ENCODE measurements around the gene ADD3. TPM values are rescaled to one million over a fixed set of nuclear protein-coding genes. Genes with fewer than 3 reads are reported as not detected.

ADD3 gene
- total and polyA plus RNA-seq, 2 donors (not counting 3 experiments of a cell fraction or from before 2014, with no cell fraction given): 14.9 to 55.2 TPM

GRCh38 chr10:110016039-110016438, 8.3 kb downstream of the ADD3 start:
- peak; percentile 45 for DNase-seq (ENCODE audit: low read depth, low spot score)
- Histone ChIP-seq H3K27ac (ENCODE audit: insufficient read depth, low read depth, low read length) (no peak overlapping the region), H3K4me1 (ENCODE audit: control insufficient read depth, extremely low read depth, insufficient read depth, low read length) (no peaks in the 10 kb centered on the region), H3K4me2 (ENCODE audit: insufficient read depth, low read length) (no peak overlapping the region), H3K27me3 (ENCODE audit: control insufficient read depth in 2 of 2, insufficient read depth in 2 of 2, low read length in 2 of 2) (no peaks in the 10 kb centered on the region), H4K20me1 (replicated peaks; ENCODE audit: control insufficient read depth, extremely low read depth, insufficient read depth, low read length) (no peaks in the 10 kb centered on the region), H3K79me2 (ENCODE audit: control insufficient read depth, insufficient read depth, low read length) (peaks cover 5% of the 10 kb centered on the region), H3K9me1 (replicated peaks; ENCODE audit: control insufficient read depth, extremely low read depth, insufficient read depth, low read length) (no peaks in the 10 kb centered on the region), H3K4me3 (replicated peaks in 1 of 3; ENCODE audit: insufficient read depth in 1 of 3, low read depth in 1 of 3, low read length in 3 of 3) (no peak overlapping the region), H3K9ac (replicated peaks; ENCODE audit: extremely low read depth, insufficient read depth, low read length) (no peak overlapping the region), H2AFZ (ENCODE audit: low read depth, low read length) (no peak overlapping the region), H3K36me3 (ENCODE audit: control insufficient read depth in 2 of 2, extremely low read depth in 1 of 2, insufficient read depth in 2 of 2, low read length in 2 of 2) (no peaks in the 10 kb centered on the region), H3K9me3 (replicated peaks; ENCODE audit: control insufficient read depth, insufficient read depth, low read length) (no peaks in the 10 kb centered on the region)
- TF ChIP-seq, protein P1, sequence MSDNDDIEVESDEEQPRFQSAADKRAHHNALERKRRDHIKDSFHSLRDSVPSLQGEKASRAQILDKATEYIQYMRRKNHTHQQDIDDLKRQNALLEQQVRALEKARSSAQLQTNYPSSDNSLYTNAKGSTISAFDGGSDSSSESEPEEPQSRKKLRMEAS (IDR thresholded peaks at IDR 0.05; ENCODE audit: insufficient read depth, insufficient read length): no peak
- TF ChIP-seq MYC (IDR thresholded peaks at IDR 0.05; ENCODE audit: low read depth, low read length): no peak
- TF ChIP-seq, protein P2, sequence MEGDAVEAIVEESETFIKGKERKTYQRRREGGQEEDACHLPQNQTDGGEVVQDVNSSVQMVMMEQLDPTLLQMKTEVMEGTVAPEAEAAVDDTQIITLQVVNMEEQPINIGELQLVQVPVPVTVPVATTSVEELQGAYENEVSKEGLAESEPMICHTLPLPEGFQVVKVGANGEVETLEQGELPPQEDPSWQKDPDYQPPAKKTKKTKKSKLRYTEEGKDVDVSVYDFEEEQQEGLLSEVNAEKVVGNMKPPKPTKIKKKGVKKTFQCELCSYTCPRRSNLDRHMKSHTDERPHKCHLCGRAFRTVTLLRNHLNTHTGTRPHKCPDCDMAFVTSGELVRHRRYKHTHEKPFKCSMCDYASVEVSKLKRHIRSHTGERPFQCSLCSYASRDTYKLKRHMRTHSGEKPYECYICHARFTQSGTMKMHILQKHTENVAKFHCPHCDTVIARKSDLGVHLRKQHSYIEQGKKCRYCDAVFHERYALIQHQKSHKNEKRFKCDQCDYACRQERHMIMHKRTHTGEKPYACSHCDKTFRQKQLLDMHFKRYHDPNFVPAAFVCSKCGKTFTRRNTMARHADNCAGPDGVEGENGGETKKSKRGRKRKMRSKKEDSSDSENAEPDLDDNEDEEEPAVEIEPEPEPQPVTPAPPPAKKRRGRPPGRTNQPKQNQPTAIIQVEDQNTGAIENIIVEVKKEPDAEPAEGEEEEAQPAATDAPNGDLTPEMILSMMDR (IDR thresholded peaks at IDR 0.05; ENCODE audit: extremely low read depth in 1 of 2, insufficient read depth in 1 of 2, low read depth in 1 of 2, low read length in 2 of 2): peak in 1 of 2 donors; percentile 5
- intact Hi-C loops (cut with micrococcal nuclease) (no loop called here), dilution Hi-C loops (cut with MboI; ENCODE audit: extremely low pct_ligation_motif_present, low sequenced_read_pairs) (no loop called here)
- ChIA-PET POLR2A (no interaction called here), CTCF (interaction anchor here (0.6 to 1.9 kb wide), 8 partner anchors 9 to 132 kb away, joined by 3 to 38 read pairs (median 4); partner anchors contain the start of gene ADD3)
- BruUV-seq (replicated peaks): no TSS peak
- FAIRE-seq: no peak

DNA sequence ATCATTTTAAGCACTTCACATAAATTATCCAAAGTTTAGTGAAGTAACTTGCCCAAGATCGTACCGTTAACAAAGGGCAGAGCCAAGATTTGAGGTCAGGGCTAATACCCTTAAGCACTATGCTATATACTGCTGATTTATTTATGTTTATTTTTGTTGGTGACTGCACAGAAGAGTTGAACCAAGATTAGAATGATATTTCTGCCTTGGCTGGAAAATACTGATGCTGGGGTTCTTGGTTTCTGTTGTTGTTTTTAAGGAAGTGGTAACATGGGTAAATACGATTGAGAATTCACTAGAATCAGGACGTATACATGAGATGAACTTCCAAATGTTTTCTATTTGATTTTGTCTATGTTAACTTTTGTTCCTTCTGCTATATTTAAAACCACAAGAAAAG, 9.3 kb downstream of the ADD3 start:
- FAIRE-seq: no peak
- Histone ChIP-seq H4K20me1 (replicated peaks; ENCODE audit: control insufficient read depth, extremely low read depth, insufficient read depth, low read length) (no peaks in the 10 kb centered on the region), H2AFZ (ENCODE audit: low read depth, low read length) (no peak overlapping the region), H3K27me3 (ENCODE audit: control insufficient read depth in 2 of 2, insufficient read depth in 2 of 2, low read length in 2 of 2) (no peaks in the 10 kb centered on the region), H3K27ac (ENCODE audit: insufficient read depth, low read depth, low read length) (no peak overlapping the region), H3K4me3 (replicated peaks in 1 of 3; ENCODE audit: insufficient read depth in 1 of 3, low read depth in 1 of 3, low read length in 3 of 3) (no peak overlapping the region), H3K9me3 (replicated peaks; ENCODE audit: control insufficient read depth, insufficient read depth, low read length) (no peaks in the 10 kb centered on the region), H3K9ac (replicated peaks; ENCODE audit: extremely low read depth, insufficient read depth, low read length) (no peak overlapping the region), H3K36me3 (ENCODE audit: control insufficient read depth in 2 of 2, extremely low read depth in 1 of 2, insufficient read depth in 2 of 2, low read length in 2 of 2) (no peaks in the 10 kb centered on the region), H3K79me2 (ENCODE audit: control insufficient read depth, insufficient read depth, low read length) (peaks cover 5% of the 10 kb centered on the region), H3K4me2 (ENCODE audit: insufficient read depth, low read length) (no peak overlapping the region), H3K4me1 (ENCODE audit: control insufficient read depth, extremely low read depth, insufficient read depth, low read length) (no peaks in the 10 kb centered on the region), H3K9me1 (replicated peaks; ENCODE audit: control insufficient read depth, extremely low read depth, insufficient read depth, low read length) (no peaks in the 10 kb centered on the region)
- intact Hi-C loops (cut with micrococcal nuclease) (no loop called here), dilution Hi-C loops (cut with MboI; ENCODE audit: extremely low pct_ligation_motif_present, low sequenced_read_pairs) (no loop called here)
- ChIA-PET CTCF (no interaction called here), POLR2A (no interaction called here)
- DNase-seq (ENCODE audit: low read depth, low spot score): no peak
- TF ChIP-seq, protein P2 (IDR thresholded peaks at IDR 0.05; ENCODE audit: extremely low read depth in 1 of 2, insufficient read depth in 1 of 2, low read depth in 1 of 2, low read length in 2 of 2): no peak
- TF ChIP-seq, protein P1 (IDR thresholded peaks at IDR 0.05; ENCODE audit: insufficient read depth, insufficient read length): no peak
- TF ChIP-seq EZH2 (IDR thresholded peaks at IDR 0.05; ENCODE audit: borderline replicate concordance, low read depth, low read length, severe bottlenecking): no peak
- no peak for TF ChIP-seq FOS (IDR thresholded peaks at IDR 0.05; ENCODE audit: borderline replicate concordance, insufficient read depth, low read length)
- TF ChIP-seq POLR2AphosphoS5 (IDR thresholded peaks at IDR 0.05; ENCODE audit: insufficient read depth, low read depth, low read length): no peak
- no peak for TF ChIP-seq JUN (IDR thresholded peaks at IDR 0.05; ENCODE audit: borderline replicate concordance, insufficient read depth, insufficient read length, low read depth)
- TF ChIP-seq GATA2 (IDR thresholded peaks at IDR 0.05; ENCODE audit: insufficient read depth, insufficient read length, low read depth, low read length): no peak
- TF ChIP-seq MYC (IDR thresholded peaks at IDR 0.05; ENCODE audit: low read depth, low read length): no peak
- TF ChIP-seq POLR2A (IDR thresholded peaks at IDR 0.05; ENCODE audit: low read depth, low read length): no peak
- BruUV-seq (replicated peaks): no TSS peak
